ENCODE results near the gene ZBTB16.

GRCh38 chr11:114130629-114131277 is 71.2 kb downstream of the ZBTB16 start:
- TF ChIP-seq CTCF (IDR thresholded peaks at IDR 0.05; ENCODE audit: insufficient read depth, low read length) (no peak), REST (IDR thresholded peaks at IDR 0.05; ENCODE audit: insufficient replicate concordance, low read depth) (no peak), GABPA (IDR thresholded peaks at IDR 0.05; ENCODE audit: low read depth) (no peak), POLR2AphosphoS5 (IDR thresholded peaks at IDR 0.05; ENCODE audit: low read depth) (no peak)

Measured in HL-60 (cell line).